Measurements from ENCODE around the gene RASAL2.

GRCh38 chr1:178048426-178048825, 45.5 kb upstream of the RASAL2 start:
- TF ChIP-seq CTCF (IDR thresholded peaks at IDR 0.05 in 8 of 11, conservative IDR thresholded peaks at IDR 0.05 in 3 of 11): no peak
- TF ChIP-seq POLR2A (IDR thresholded peaks at IDR 0.05): no peak

All from spleen (tissue), 7 donors.